Left renal cortex interstitium (tissue), 4 donors: ENCODE data around the gene SPRY4. TPM values are rescaled to one million over a fixed set of nuclear protein-coding genes. Genes with fewer than 3 reads are reported as not detected.

ENCODE experiments used
- DNase-seq, 4 donors: peaks; one replicate each; pipeline ENCODE4 v3.0.0-alpha.2; 2013; ENCODE audit warnings: low read depth in 4 of 4, low spot score in 2 of 4, missing footprints in 1 of 4
- polyA plus RNA-seq, 4 donors: library from polyadenylated mRNA; unstranded; fragments of 120-200 nt; gene quantifications; one replicate each; pipeline ENCODE4 v1.2.1, GENCODE V29; 2013; ENCODE audit not compliant: insufficient read length in 4 of 4

Gene SPRY4
- polyA plus RNA-seq, 4 donors, result 26.9 to 36.3 (median 32.2) TPM

GRCh38 chr5:142295960-142296860, 28.6 kb downstream of the SPRY4 start:
- no peak for DNase-seq

GRCh38 chr5:142295084-142295758, 29.6 kb downstream of the SPRY4 start:
- DNase-seq, result no peak

- DNase-seq, result no peak
These were observed 31.3 kb downstream of the SPRY4 start for GRCh38 chr5:142293486-142293885.

- no peak for DNase-seq
These were observed 32.0 kb downstream of the SPRY4 start for GRCh38 chr5:142292808-142293207.

GRCh38 chr5:142292249-142292648, 32.6 kb downstream of the SPRY4 start:
- no peak for DNase-seq

GRCh38 chr5:142290577-142291299, 34.1 kb downstream of the SPRY4 start:
- DNase-seq, result no peak

GRCh38 chr5:142289708-142290576, 34.9 kb downstream of the SPRY4 start:
- DNase-seq, result no peak

GRCh38 chr5:142287973-142288313, 36.9 kb downstream of the SPRY4 start:
- DNase-seq, result no peak

GRCh38 chr5:142287096-142287972, 37.5 kb downstream of the SPRY4 start:
- no peak for DNase-seq

- DNase-seq, result no peak
These were observed 38.7 kb downstream of the SPRY4 start for GRCh38 chr5:142286111-142286510.

GRCh38 chr5:142283304-142283703, 41.5 kb downstream of the SPRY4 start:
- no peak for DNase-seq

- DNase-seq, result no peak
These were observed 42.9 kb downstream of the SPRY4 start for GRCh38 chr5:142281966-142282365.

- no peak for DNase-seq
These were observed 43.8 kb downstream of the SPRY4 start for GRCh38 chr5:142281008-142281367.

GRCh38 chr5:142280066-142281007, 44.5 kb downstream of the SPRY4 start:
- DNase-seq, result peak in 2 of 4 donors; percentile 59 to 65

- DNase-seq, result no peak
These were observed 46.2 kb downstream of the SPRY4 start for GRCh38 chr5:142278627-142279026.

GRCh38 chr5:142277796-142278195, 47.0 kb downstream of the SPRY4 start:
- DNase-seq, result no peak

GRCh38 chr5:142276517-142276916, 48.3 kb downstream of the SPRY4 start:
- no peak for DNase-seq

GRCh38 chr5:142275496-142275895, 49.3 kb downstream of the SPRY4 start:
- no peak for DNase-seq
